GM19468 (cell line): Measurements from ENCODE around the gene CALML3.

ENCODE experiments used
- ATAC-seq: cut with Tn5 transposase; IDR thresholded peaks from one replicate; pipeline ENCODE4 v1.9.1; 2021; ENCODE audit warnings: mild to moderate bottlenecking, moderate library complexity, moderate number of reproducible peaks; ENCODE audit not compliant: unreplicated experiment; ENCODE audit errors: extremely low read depth

The CALML3 gene

GRCh38 chr10:5490698-5491464 is 33.9 kb upstream of the CALML3 start:
- ATAC-seq, result no peak

DNA sequence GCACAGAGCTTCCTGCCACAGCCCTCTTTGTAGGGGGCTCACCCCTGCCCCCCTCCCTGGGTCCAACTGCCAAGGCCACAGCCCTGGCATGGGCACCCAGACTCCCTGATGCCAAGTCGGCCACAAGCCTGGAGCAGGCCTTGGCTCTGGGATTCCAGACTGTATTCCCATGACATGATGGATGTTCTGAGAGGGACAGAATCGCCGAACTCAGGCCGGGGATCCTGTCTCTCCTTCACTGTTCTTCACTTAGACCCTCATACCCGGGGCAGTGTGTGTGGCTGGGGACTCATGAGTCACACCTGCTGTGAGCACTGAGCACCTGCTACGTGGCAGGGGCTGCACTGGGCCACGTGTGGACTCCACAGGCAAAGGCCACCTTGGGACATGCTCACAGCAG is 33.3 kb upstream of the CALML3 start:
- no peak for ATAC-seq

DNA sequence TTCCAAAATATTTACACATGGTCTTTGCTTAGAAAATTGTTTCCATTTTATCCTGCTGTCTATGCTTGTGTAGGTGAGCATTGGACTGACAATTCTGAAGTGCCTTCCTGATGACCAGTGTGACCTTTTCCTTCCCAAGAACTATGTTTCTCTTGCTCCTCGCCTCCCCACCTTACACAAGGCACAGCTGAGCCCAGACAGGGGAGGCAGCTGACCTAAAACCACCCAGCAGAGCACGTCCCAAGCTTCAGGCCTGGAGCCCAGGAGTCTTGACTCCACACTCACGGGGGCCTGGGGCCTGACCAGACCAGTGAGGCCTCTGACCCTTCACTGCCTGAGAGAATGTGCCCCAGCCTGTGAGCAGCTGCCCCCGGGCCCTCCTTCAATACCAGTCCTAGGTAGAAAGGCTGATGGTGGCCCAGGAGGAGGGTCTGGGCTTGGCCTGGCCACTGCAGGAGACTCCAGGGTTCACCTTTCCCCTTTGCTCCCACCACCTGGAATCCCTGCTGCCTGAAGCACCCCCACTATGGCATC is 32.4 kb upstream of the CALML3 start:
- ATAC-seq, result no peak

- no peak for ATAC-seq
Measured at GRCh38 chr10:5492929-5493576, 31.7 kb upstream of the CALML3 start.

- ATAC-seq, result no peak
Measured at GRCh38 chr10:5493691-5494090, 31.1 kb upstream of the CALML3 start.

- ATAC-seq, result no peak
Measured at GRCh38 chr10:5494611-5495010, 30.1 kb upstream of the CALML3 start.

DNA sequence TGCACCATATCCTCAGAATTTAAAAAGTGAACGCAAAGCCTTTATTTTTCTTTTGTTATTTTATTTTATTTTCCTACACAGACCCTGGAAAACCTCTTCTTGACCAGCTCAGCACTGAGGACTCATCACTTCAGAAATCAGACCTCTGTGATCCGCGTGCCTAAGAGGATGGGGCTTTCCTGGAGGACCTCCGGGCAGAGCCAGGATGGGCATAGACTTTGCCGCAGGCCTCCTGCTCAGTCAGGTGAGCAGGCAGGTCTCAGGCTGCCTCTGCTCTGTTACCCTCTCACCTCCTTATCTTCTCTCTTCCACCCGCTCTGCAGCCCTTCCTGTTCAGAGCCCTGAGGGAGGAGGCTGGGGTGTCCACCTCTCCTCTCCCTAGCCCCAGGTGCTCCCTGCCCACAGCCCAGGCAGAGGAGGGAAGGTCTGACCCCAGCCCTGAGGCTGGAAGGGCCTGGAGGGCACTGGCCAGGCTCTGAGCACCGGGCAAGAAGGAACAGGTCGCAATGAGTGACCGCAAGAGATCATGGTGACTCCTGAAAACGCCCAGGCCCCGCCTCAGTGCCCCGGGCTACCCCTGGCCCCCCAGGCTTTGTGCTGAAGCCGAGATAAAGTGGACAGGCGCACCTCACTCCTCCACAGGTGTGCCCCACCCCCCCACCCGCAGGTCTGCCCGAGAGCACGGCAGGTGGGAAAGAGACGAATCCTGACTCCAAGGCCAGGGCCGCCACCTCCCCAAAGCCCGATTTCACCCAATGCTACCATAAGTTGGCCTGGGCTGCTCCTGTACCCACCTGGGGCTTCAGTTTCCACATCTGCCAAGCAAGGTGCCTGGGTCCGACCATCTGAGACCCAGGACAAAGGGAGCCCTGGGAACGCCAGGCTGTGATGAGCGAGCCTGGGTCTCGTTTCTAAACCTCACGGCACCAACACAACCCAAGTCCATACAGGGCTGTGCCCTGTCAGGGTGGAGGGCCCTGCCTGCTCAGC is 28.2 kb upstream of the CALML3 start:
- ATAC-seq, result no peak

DNA sequence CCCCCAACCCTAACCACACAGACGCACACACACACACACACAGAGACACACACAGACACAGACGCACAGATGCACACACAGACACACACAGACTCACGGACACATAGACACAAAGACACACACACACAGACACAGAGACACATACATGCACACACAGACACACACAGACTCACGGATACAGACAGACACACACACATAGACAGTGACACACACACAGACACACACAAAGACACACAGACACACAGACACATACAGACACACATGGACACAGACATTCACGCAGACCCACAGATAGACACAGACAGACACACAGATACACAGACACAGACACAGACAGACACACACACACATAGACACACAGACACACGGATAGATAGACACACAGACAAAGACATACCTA is 27.5 kb upstream of the CALML3 start:
- no peak for ATAC-seq

DNA sequence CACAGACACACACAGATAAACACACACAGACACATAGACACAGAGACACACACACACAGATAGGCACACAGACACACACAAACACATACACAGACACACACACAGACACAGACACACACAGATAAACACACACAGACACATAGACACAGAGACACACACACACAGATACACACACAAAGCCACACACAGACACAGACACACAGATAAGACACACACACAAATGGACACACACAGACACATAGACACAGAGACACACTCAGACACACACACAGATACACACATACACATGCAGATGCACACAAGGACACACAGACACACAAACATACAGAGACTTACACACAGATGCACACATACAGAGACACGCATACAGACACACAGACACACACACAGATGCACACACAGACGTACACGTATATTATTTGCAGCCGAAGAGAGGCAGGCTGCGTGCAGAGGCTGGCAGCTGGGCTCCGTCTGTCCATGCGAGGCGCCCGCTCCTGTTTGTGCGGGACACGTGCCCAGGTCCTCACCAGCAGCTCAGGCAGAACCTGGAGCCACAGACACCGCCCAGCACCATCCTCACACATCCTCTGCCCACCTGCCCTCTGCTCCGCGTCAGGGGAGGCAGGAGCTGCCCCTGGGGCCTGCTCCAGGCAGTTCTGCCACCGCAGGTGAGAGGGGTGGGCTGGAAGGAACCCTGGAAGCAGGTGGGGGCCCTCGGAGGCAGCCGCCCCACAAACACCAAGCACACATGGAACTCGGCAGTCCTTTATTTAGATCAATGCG is 26.6 kb upstream of the CALML3 start:
- ATAC-seq, result no peak

- ATAC-seq, result no peak
Measured at GRCh38 chr10:5498791-5499492, 25.8 kb upstream of the CALML3 start.

DNA sequence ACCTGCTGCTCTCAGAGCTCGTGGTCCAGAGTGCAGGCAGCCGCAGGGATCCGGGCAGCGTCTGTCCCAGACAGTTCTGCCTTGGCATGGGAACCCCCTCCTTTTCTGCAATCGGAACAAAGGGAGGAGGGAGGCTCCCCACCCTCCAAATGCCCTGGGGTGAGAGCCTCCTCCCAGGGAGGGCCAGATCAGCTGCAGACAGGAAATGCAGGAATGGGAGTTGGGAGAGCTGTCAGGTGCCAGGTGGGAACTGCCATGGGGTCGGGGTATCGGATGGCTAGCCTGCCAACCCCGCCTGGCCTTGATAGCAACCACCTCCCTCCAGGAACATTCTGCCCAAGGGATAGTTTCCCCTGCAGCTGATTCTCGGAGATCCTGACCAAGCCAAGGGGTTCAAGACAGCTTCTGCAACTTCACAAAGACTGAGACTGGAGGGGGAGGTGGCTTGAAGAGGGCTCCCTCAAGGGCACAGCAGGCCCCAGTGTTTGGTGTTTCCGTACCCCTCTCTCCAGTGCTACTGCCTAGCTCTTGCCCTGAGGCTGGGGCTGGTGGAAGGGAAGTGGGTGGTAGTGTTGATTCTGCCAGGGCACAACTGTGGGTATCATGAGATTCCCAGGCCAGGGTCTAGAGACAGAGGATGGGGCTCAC is 25.1 kb upstream of the CALML3 start, which contains the start of gene CALML5:
TSS of gene CALML5 (minus strand) at position 78 of the 648 bp plus-strand sequence. CDS start 132 bp downstream, outside the sequence.
- ATAC-seq, result no peak

DNA sequence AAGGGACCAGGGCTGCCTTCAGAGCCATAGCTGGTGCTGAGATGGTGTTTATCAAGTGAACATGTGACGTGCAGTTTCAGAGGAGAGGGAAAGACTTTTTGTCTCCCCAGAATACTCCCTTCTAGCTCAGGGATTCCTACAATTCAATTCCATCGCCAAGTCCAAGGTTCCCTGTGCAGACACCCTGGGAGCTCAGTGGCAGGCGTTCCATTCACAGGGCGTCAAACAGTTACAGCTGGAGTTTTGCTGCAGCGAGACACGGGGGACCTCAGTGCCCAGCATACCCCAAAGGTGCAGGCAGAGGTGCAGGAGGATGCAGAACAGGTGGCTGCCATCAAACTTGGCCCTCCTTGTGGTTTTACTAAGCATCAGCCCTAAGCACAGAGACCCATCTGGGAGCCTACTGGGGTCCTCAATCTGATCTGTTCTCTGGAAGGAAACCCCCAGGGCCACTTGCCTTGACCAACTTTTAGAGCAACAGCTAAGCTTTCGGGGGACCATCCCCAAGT is 24.5 kb upstream of the CALML3 start:
- ATAC-seq, result no peak

GRCh38 chr10:5500910-5501309 is 23.9 kb upstream of the CALML3 start:
- no peak for ATAC-seq

- ATAC-seq, result no peak
Measured at GRCh38 chr10:5502061-5502521, 22.7 kb upstream of the CALML3 start.

DNA sequence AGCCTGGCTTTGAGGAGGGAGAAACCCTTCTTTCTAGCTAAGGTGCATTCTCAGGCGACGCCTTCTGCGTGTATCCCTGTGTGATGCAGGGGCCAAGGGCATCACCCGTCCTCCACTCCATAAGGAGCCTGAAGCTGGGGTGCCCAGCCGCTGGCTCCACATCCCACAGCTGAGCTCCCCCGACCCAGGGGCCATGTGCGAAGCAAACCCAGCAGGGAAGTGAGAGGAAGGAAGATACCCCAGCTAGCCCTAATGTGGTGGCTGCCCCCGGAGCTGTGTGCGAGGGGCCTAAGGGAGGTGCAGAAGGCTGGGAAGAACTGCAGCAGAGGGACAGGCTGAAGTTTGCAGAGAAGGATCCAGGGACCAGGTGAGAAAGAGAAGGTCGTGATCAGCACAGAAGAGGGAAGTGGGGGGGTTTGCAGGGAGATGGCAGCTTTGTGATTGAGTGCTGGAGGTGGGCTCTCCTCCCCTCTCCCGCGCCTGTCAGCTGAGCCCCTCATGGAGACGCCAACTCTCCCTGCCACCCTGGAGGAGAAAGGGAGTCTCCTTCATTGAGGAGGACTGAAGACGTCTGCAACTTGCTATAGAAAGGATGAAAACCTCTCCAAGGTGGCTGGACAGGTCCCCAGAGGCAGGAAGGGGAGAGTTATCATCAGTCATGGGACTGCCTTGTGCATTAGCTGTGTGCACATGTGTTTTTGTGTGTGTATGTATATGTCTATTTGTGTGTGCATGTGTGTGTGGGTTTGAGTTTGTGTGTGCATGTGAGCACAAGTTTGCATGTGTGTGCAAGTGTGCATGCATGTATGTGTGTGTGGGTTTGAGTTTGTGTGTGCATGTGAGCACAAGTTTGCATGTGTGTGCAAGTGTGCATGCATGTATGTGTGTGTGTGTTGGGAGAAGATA is 21.9 kb upstream of the CALML3 start:
- ATAC-seq, result no peak

GRCh38 chr10:5503477-5503835 is 21.3 kb upstream of the CALML3 start:
- no peak for ATAC-seq
